HepG2 (cell line): ENCODE data around the gene TRPM6. TPM values are rescaled to one million over a fixed set of nuclear protein-coding genes. Genes with fewer than 3 reads are reported as not detected.

Experiments
- CBX1 ChIP-seq: IDR thresholded peaks from one replicate; pipeline ENCODE4 v1.6.1; 2016; ENCODE audit warnings: antibody characterized with exemption, low read depth
- ETV5 ChIP-seq: IDR thresholded peaks from 2 replicates; pipeline ENCODE4 v1.6.1; 2018; ENCODE audit warnings: missing biosample characterization, missing genetic modification reagents, inconsistent platforms, borderline replicate concordance
- HNF4G ChIP-seq, 2 experiments: sonication (generic) in 1 of 2; formaldehyde crosslinking in 1 of 2; IDR thresholded peaks; 2 replicates each; pipeline versions ENCODE4 v1.4.0 to v1.6.1; 2011 to 2020; ENCODE audit warnings: borderline replicate concordance in 2 of 2, low read depth in 2 of 2, mild to moderate bottlenecking in 2 of 2, low read length in 1 of 2, missing genetic modification reagents in 1 of 2, moderate library complexity in 1 of 2
- KDM4B ChIP-seq: sonication (generic); formaldehyde crosslinking; IDR thresholded peaks from 2 replicates; pipeline ENCODE4 v1.4.0; 2020; ENCODE audit warnings: missing genetic modification reagents
- KLF13 ChIP-seq: sonication (generic); formaldehyde crosslinking; IDR thresholded peaks from 2 replicates; pipeline ENCODE4 v1.4.0; 2020; ENCODE audit warnings: mild to moderate bottlenecking, missing genetic modification reagents
- KLF9 ChIP-seq: IDR thresholded peaks from 2 replicates; pipeline ENCODE4 v1.6.1; 2016; ENCODE audit warnings: low read depth
- MEIS2 ChIP-seq: sonication (generic); formaldehyde crosslinking; IDR thresholded peaks from 2 replicates; pipeline ENCODE4 v1.9.0; 2021; ENCODE audit warnings: mild to moderate bottlenecking, missing genetic modification reagents
- MIER2 ChIP-seq: IDR thresholded peaks from 2 replicates; pipeline ENCODE4 v1.6.1; 2016; ENCODE audit warnings: missing biosample characterization, missing genetic modification reagents
- SALL1 ChIP-seq: sonication (generic); formaldehyde crosslinking; IDR thresholded peaks from 2 replicates; pipeline ENCODE4 v1.8.0; 2022; ENCODE audit warnings: mild to moderate bottlenecking, missing genetic modification reagents
- THAP11 ChIP-seq: IDR thresholded peaks from 2 replicates; pipeline ENCODE4 v1.6.1; 2016; ENCODE audit warnings: missing biosample characterization, missing genetic modification reagents
- UBTF ChIP-seq: sonication (generic); formaldehyde crosslinking; IDR thresholded peaks from 2 replicates; pipeline ENCODE4 v1.4.0; 2020; ENCODE audit warnings: mild to moderate bottlenecking, missing genetic modification reagents
- XRCC5 ChIP-seq: fragments of 200-400 bp; formaldehyde crosslinking; optimal IDR thresholded peaks from 2 replicates; pipeline ENCODE3; 2017; ENCODE audit warnings: mild to moderate bottlenecking, low read length
- ZC3H4 ChIP-seq: sonication (generic); formaldehyde crosslinking; IDR thresholded peaks from 2 replicates; pipeline ENCODE4 v1.4.0; 2020; ENCODE audit warnings: missing genetic modification reagents, borderline replicate concordance
- ZNF136 ChIP-seq: sonication (generic); formaldehyde crosslinking; IDR thresholded peaks from 2 replicates; pipeline ENCODE4 v1.8.1; 2022; ENCODE audit warnings: low read depth, mild to moderate bottlenecking, moderate library complexity, missing genetic modification reagents
- ZNF343 ChIP-seq: sonication (generic); formaldehyde crosslinking; IDR thresholded peaks from 2 replicates; pipeline ENCODE4 v1.4.0; 2020; ENCODE audit warnings: mild to moderate bottlenecking, missing genetic modification reagents
- ZNF670 ChIP-seq: sonication (generic); formaldehyde crosslinking; IDR thresholded peaks from 2 replicates; pipeline ENCODE4 v1.8.0; 2022; ENCODE audit warnings: mild to moderate bottlenecking, missing genetic modification reagents, borderline replicate concordance
- polyA plus RNA-seq, 8 experiments: library from polyadenylated mRNA; depleted of rRNA in 3 of 8; stranded (reverse) in 7 of 8; unstranded in 1 of 8; fragments of >200 nt; fragmentation: Illumina TruSeq in 4 of 8; extraction: Trizol in 4 of 8; gene quantifications; 2 replicates each; pipeline versions ENCODE4 v1.2.1 to v1.2.3, GENCODE V29; 2011 to 2016; ENCODE audit warnings: low read depth in 4 of 8, missing spikeins in 1 of 8, mixed read lengths in 1 of 8; ENCODE audit not compliant: insufficient read depth in 1 of 8
- total RNA-seq, 5 experiments: library from RNA; depleted of rRNA; stranded (reverse); fragments of >200 nt; fragmentation: Illumina TruSeq; extraction: Trizol; gene quantifications; 2 replicates each; pipeline ENCODE4 v1.2.3, GENCODE V29; 2016; ENCODE audit warnings: low read depth in 1 of 5
- TF ChIP-seq, protein P1 (sequence below): IDR thresholded peaks from 2 replicates; pipeline ENCODE4 v1.6.1; 2018; ENCODE audit warnings: missing genetic modification reagents
- TF ChIP-seq, protein P2 (sequence below): sonication (generic); formaldehyde crosslinking; IDR thresholded peaks from 2 replicates; pipeline ENCODE4 v1.4.0; 2020; ENCODE audit warnings: mild to moderate bottlenecking, missing genetic modification reagents
- TF ChIP-seq, protein P3 (sequence below): sonication (generic); formaldehyde crosslinking; IDR thresholded peaks from 2 replicates; pipeline ENCODE4 v1.9.0; 2022; ENCODE audit warnings: missing genetic modification reagents, mild to moderate bottlenecking, borderline replicate concordance
- TF ChIP-seq, protein P4 (sequence below): sonication (generic); formaldehyde crosslinking; IDR thresholded peaks from 2 replicates; pipeline ENCODE4 v1.4.0; 2020; ENCODE audit warnings: missing genetic modification reagents

The TRPM6 gene
- total and polyA plus RNA-seq, 2 of the 13 experiments (the other 11 are each of a cell fraction or from before 2014, with no cell fraction given), result 0.01 to 0.09 TPM

DNA sequence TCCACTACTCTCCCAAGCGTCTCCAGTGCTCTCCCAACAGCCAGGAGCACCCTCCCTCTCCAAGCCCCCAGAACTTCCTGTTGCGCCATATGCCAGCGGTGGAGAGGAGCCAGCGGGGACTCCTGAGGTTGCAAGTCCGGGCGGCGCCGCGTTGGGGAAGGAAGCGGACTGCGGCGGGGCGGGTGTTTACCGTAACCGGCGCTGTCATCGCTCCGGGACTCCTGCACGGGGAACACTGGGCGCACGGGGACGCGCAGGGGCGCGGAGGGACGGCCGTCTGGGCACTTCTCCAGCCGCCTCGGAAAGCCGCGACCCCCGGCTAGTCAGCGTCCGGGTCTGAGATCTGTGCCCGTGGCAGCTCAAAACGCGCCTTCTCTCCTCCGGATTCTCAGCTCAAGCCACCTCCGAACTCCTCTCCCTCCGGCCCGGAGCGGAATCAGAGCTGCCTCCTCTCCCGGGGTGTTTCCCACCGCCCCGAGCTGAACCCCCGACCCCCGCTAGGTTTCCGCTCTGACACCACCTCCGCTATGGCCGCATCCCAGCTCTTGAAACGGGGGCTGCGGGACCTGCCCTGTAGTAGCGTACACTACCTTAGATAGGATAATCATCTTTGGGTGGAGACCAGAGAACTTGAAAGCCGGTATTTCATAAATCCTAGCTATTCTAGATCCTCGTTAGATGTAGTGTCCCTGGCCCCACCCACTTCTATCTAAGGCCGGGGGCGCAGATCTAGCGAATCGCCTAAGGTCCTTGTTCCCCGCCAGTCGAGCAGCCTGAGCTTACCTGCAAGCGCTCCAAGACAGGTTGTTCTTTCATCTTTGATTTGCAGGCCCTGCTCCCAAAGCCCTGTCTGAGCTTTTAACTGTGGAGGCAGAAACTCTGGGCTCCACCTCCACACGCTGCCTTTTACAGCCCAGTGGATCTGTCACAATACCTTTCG is at the start of gene TRPM6 (continued):
- TF ChIP-seq, protein P1, sequence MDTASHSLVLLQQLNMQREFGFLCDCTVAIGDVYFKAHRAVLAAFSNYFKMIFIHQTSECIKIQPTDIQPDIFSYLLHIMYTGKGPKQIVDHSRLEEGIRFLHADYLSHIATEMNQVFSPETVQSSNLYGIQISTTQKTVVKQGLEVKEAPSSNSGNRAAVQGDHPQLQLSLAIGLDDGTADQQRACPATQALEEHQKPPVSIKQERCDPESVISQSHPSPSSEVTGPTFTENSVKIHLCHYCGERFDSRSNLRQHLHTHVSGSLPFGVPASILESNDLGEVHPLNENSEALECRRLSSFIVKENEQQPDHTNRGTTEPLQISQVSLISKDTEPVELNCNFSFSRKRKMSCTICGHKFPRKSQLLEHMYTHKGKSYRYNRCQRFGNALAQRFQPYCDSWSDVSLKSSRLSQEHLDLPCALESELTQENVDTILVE (CRISPR knock-in tag), result 0 out of 2 replicates have a peak, but pooled peaks have one; percentile 21
- TF ChIP-seq ETV5 (CRISPR knock-in tag) (peak; percentile 87), MIER2 (CRISPR knock-in tag) (no peak; the same call in 1 of the 2 replicates), ZNF343 (CRISPR knock-in tag) (0 out of 2 replicates have a peak, but pooled peaks have one; percentile 36), CBX1 (peak; percentile 29), ZC3H4 (no peak), THAP11 (CRISPR knock-in tag) (peak; percentile 27; the same call in 1 of the 2 replicates), ZNF670 (CRISPR knock-in tag) (peak; percentile 61; the same call in 1 of the 2 replicates), KLF9 (no peak), HNF4G (IDR thresholded peaks at IDR 0.05; ENCODE audit: borderline replicate concordance, low read depth, low read length) (no peak), HNF4G (CRISPR knock-in tag; IDR thresholded peaks at IDR 0.05; ENCODE audit: borderline replicate concordance, low read depth) (no peak), ZNF136 (no peak), XRCC5 (peak; percentile 69), SALL1 (CRISPR knock-in tag) (peak; percentile 64; the same call in 1 of the 2 replicates), UBTF (CRISPR knock-in tag) (peak; percentile 91), KDM4B (CRISPR knock-in tag) (no peak), MEIS2 (CRISPR knock-in tag) (0 out of 2 replicates have a peak, but pooled peaks have one; percentile 34), KLF13 (CRISPR knock-in tag) (no peak)
- TF ChIP-seq, protein P2, sequence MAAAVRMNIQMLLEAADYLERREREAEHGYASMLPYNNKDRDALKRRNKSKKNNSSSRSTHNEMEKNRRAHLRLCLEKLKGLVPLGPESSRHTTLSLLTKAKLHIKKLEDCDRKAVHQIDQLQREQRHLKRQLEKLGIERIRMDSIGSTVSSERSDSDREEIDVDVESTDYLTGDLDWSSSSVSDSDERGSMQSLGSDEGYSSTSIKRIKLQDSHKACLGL (CRISPR knock-in tag), result no peak; the same call in 1 of the 2 replicates
- TF ChIP-seq, protein P3, sequence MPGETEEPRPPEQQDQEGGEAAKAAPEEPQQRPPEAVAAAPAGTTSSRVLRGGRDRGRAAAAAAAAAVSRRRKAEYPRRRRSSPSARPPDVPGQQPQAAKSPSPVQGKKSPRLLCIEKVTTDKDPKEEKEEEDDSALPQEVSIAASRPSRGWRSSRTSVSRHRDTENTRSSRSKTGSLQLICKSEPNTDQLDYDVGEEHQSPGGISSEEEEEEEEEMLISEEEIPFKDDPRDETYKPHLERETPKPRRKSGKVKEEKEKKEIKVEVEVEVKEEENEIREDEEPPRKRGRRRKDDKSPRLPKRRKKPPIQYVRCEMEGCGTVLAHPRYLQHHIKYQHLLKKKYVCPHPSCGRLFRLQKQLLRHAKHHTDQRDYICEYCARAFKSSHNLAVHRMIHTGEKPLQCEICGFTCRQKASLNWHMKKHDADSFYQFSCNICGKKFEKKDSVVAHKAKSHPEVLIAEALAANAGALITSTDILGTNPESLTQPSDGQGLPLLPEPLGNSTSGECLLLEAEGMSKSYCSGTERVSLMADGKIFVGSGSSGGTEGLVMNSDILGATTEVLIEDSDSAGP (CRISPR knock-in tag), result peak; percentile 52; the same call in 1 of the 2 replicates
- TF ChIP-seq, protein P4, sequence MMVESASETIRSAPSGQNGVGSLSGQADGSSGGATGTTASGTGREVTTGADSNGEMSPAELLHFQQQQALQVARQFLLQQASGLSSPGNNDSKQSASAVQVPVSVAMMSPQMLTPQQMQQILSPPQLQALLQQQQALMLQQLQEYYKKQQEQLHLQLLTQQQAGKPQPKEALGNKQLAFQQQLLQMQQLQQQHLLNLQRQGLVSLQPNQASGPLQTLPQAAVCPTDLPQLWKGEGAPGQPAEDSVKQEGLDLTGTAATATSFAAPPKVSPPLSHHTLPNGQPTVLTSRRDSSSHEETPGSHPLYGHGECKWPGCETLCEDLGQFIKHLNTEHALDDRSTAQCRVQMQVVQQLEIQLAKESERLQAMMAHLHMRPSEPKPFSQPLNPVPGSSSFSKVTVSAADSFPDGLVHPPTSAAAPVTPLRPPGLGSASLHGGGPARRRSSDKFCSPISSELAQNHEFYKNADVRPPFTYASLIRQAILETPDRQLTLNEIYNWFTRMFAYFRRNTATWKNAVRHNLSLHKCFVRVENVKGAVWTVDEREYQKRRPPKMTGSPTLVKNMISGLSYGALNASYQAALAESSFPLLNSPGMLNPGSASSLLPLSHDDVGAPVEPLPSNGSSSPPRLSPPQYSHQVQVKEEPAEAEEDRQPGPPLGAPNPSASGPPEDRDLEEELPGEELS (CRISPR knock-in tag), result peak; percentile 36; the same call in 1 of the 2 replicates
